Colonic mucosa (tissue), 4 donors: ENCODE results near the gene MAL. TPM values are rescaled to one million over a fixed set of nuclear protein-coding genes. Genes with fewer than 3 reads are reported as not detected.

Experiments
- DNase-seq: peaks from one replicate; pipeline ENCODE4 v3.0.0-alpha.2; 2020
- H3K27ac ChIP-seq: fragments of 200-600 bp; one replicate; pipeline ENCODE4 v1.8.0; 2021
- H3K27me3 ChIP-seq: fragments of 200-600 bp; one replicate; pipeline ENCODE4 v1.8.0; 2021
- H3K36me3 ChIP-seq: fragments of 200-600 bp; one replicate; pipeline ENCODE4 v1.8.0; 2021
- H3K4me1 ChIP-seq: fragments of 200-600 bp; one replicate; pipeline ENCODE4 v1.8.0; 2021; ENCODE audit warnings: mild to moderate bottlenecking
- H3K4me3 ChIP-seq: fragments of 200-600 bp; one replicate; pipeline ENCODE4 v1.8.0; 2021
- H3K9ac ChIP-seq, 2 donors: one replicate each; pipeline ENCODE4 v1.7.0; 2013; ENCODE audit warnings: control low read depth in 2 of 2, low read depth in 2 of 2, low read length in 2 of 2
- H3K9me3 ChIP-seq: fragments of 200-600 bp; one replicate; pipeline ENCODE4 v1.8.0; 2021
- CTCF ChIP-seq: fragments of 200-600 bp; IDR thresholded peaks from one replicate; pipeline ENCODE4 v1.8.0; 2022; ENCODE audit warnings: antibody characterized with exemption, mild to moderate bottlenecking
- intact Hi-C: fragments of 100-400 bp; cut with DNase I; formaldehyde crosslinking; loops from one replicate; pipeline ENCODE4 v1.14.1; 2022
- total RNA-seq, 2 donors: library from RNA; stranded (reverse); fragmentation: NEBNext Ultra II Directional in 1 of 2; extraction: Animal tissue kit (Norgen Biotek cat#: 25700) in 1 of 2; gene quantifications; one replicate each; pipeline ENCODE4 v1.2.1, GENCODE V29; 2021
- donor health status: healthy.
- donor health status: DM: no; HTN: no; CAD: no.
- donor health status: DM: no; HTN: no; CAD: no.

Gene MAL
- total RNA-seq, 2 donors from 2014 or later = 0.54 to 3.5 TPM

- Histone ChIP-seq H3K36me3 (no peaks in the 10 kb centered on the region), H3K27me3 (no peaks in the 10 kb centered on the region), H3K27ac (no peak overlapping the region), H3K9ac (no peak overlapping the region), H3K4me1 (no peaks in the 10 kb centered on the region), H3K4me3 (no peak overlapping the region), H3K9me3 (no peaks in the 10 kb centered on the region)
- no peak for TF ChIP-seq CTCF
- no peak for DNase-seq
- intact Hi-C loops = no loop called here
Measured at GRCh38 chr2:95009412-95009811, 16.1 kb upstream of the MAL start.

GRCh38 chr2:95010126-95010525 is 15.4 kb upstream of the MAL start:
- intact Hi-C loops = no loop called here
- no peaks in the 10 kb centered on the region for H3K4me1 ChIP-seq

GRCh38 chr2:95010718-95011117 is 14.8 kb upstream of the MAL start:
- intact Hi-C loops = no loop called here
- DNase-seq = no peak
- Histone ChIP-seq H3K4me3 (no peak overlapping the region), H3K36me3 (no peaks in the 10 kb centered on the region), H3K9me3 (no peaks in the 10 kb centered on the region), H3K27ac (no peak overlapping the region), H3K9ac (no peak overlapping the region), H3K27me3 (no peaks in the 10 kb centered on the region), H3K4me1 (no peaks in the 10 kb centered on the region)
- TF ChIP-seq CTCF = no peak

More at GRCh38 chr2:95010126-95010525, 15.4 kb upstream of the MAL start:
- Histone ChIP-seq H3K36me3 (no peaks in the 10 kb centered on the region), H3K9me3 (no peaks in the 10 kb centered on the region), H3K4me3 (no peak overlapping the region), H3K27me3 (no peaks in the 10 kb centered on the region), H3K9ac (no peak overlapping the region), H3K27ac (no peak overlapping the region)
- DNase-seq = no peak
- no peak for TF ChIP-seq CTCF

GRCh38 chr2:95012881-95013550 is 12.5 kb upstream of the MAL start:
- DNase-seq = no peak
- no peaks in the 10 kb centered on the region for H3K9me3 ChIP-seq
- no peaks in the 10 kb centered on the region for H3K4me1 ChIP-seq
- no peak overlapping the region for H3K9ac ChIP-seq
- H3K27ac ChIP-seq = no peak overlapping the region
- H3K36me3 ChIP-seq = no peaks in the 10 kb centered on the region
- no peaks in the 10 kb centered on the region for H3K27me3 ChIP-seq
- no peak overlapping the region for H3K4me3 ChIP-seq
- intact Hi-C loops = no loop called here
- no peak for TF ChIP-seq CTCF

GRCh38 chr2:95013726-95014125 is 11.8 kb upstream of the MAL start:
- no peak overlapping the region for H3K4me3 ChIP-seq
- TF ChIP-seq CTCF = no peak
- H3K27ac ChIP-seq = no peak overlapping the region
- no peaks in the 10 kb centered on the region for H3K9me3 ChIP-seq
- DNase-seq = no peak
- intact Hi-C loops = no loop called here
- no peaks in the 10 kb centered on the region for H3K27me3 ChIP-seq
- no peaks in the 10 kb centered on the region for H3K36me3 ChIP-seq
- no peak overlapping the region for H3K9ac ChIP-seq
- no peaks in the 10 kb centered on the region for H3K4me1 ChIP-seq
